Esophagus muscularis mucosa (tissue), 4 donors: ENCODE results near the gene TMEM8B. TPM values are rescaled to one million over a fixed set of nuclear protein-coding genes. Genes with fewer than 3 reads are reported as not detected.

Source experiments
- DNase-seq: peaks from one replicate; pipeline ENCODE4 v3.0.0-alpha.2; 2017; ENCODE audit errors: extremely low spot score
- H3K27ac ChIP-seq, 4 donors: fragments of 200-600 bp; sonication (generic); replicated peaks in 1 of 4; 1 replicate in 3 of 4; 2 replicates in 1 of 4; pipeline ENCODE4 v1.5.1; 2016 to 2019; ENCODE audit warnings: mild to moderate bottlenecking in 1 of 4
- H3K27me3 ChIP-seq, 4 donors: fragments of 200-600 bp; sonication (generic); one replicate each; pipeline versions ENCODE4 v1.5.1 to v1.6.0; 2016 to 2019
- H3K36me3 ChIP-seq, 4 donors: fragments of 200-600 bp; sonication (generic); one replicate each; pipeline ENCODE4 v1.5.1; 2016 to 2019
- H3K4me1 ChIP-seq, 4 donors: fragments of 200-600 bp; sonication (generic); one replicate each; pipeline ENCODE4 v1.5.1; 2016 to 2019
- H3K4me3 ChIP-seq, 4 donors: fragments of 200-600 bp; sonication (generic); 1 replicate in 2 of 4; 2 replicates in 2 of 4; pipeline ENCODE4 v1.5.1; 2016 to 2019; ENCODE audit warnings: mild to moderate bottlenecking in 4 of 4, moderate library complexity in 1 of 4
- H3K9me3 ChIP-seq, 4 donors: fragments of 200-600 bp; sonication (generic); 1 replicate in 3 of 4; 2 replicates in 1 of 4; pipeline ENCODE4 v1.5.1; 2016 to 2019
- EP300 ChIP-seq: sonication (generic); formaldehyde crosslinking; IDR thresholded peaks from one replicate; pipeline ENCODE4 v1.6.1; 2017; ENCODE audit warnings: antibody characterized with exemption
- POLR2A ChIP-seq: fragments of 450-650 bp; IDR thresholded peaks from one replicate; pipeline ENCODE4 v1.6.1; 2017; ENCODE audit warnings: antibody characterized with exemption, moderate library complexity, mild to moderate bottlenecking, low read depth
- POLR2AphosphoS5 ChIP-seq, 2 donors: sonication (generic); formaldehyde crosslinking; IDR thresholded peaks; one replicate each; pipeline ENCODE4 v1.6.1; 2017; ENCODE audit warnings: antibody characterized with exemption in 2 of 2
- WGBS: methylation state at CpG from one replicate; pipeline ENCODE4 v1.1.5; 2018; 5-methylcytosine and 5-hydroxymethylcytosine counted together
- intact Hi-C: fragments of 100-400 bp; cut with DNase I; formaldehyde crosslinking; loops from one replicate; pipeline ENCODE4 v1.15.1; 2023
- total RNA-seq, 4 donors: library from RNA; depleted of rRNA; stranded (reverse); fragments of >200 nt; gene quantifications; one replicate each; pipeline versions ENCODE4 v1.1.0 to v1.2.1, GENCODE V29; 2016
- TF ChIP-seq, protein P1 (sequence below), 3 experiments: fragments of 200-600 bp in 2 of 3; fragments of 450-650 bp in 1 of 3; sonication (generic) in 2 of 3; IDR thresholded peaks; one replicate each; pipeline ENCODE4 v1.5.1; 2017 to 2019; ENCODE audit warnings: antibody characterized with exemption in 3 of 3, mild to moderate bottlenecking in 2 of 3, moderate library complexity in 1 of 3

The TMEM8B gene
- total RNA-seq, 4 donors from 2014 or later, result 10.0 to 27.0 (median 20.3) TPM

DNA sequence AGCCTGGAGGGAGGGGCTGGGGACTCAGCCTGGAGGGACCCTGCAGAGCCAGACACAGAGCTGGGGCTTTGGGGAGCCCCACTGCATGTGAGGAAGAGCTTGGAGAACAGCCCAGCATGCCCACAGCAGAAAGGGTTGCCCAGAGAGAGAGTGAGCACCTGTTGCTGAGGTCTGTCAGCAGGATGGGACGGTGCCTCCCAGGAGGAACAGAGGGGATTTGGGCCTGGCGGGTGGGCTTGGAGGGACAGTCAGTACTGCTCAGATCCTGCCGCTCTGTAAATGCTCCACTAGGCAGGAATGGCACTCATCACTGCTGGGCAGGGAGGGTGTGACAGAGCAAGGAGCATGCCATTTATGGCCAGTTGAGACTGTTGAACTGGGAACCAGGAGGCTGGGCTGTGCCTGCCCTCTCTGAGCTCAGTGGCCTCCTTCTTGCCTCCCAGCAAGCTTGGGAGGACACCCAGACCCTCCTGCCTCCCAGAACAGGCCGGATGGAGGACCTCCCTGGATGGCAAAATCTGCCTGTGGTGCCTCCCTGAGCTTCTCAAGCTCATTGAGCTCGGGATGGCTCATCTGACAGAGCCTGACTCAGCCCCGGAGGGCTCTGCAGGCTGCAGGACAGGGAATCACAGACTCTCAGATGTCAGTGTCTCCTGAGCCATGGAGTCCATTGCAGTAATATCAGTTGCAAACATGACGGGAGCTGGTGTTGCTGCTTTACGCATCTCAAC lies 76.2 kb downstream of the TMEM8B start:
- Histone ChIP-seq H3K9me3 (no peaks in the 10 kb centered on the region), H3K27ac (peak overlapping the region; percentile 91 to 97 (median 93)), H3K4me1 (peaks cover 69 to 76% (median 71%) of the 10 kb centered on the region in 4 donors), H3K4me3 (peak overlapping the region in 3 of 4 donors; percentile 46 to 60 (median 49)), H3K27me3 (no peaks in the 10 kb centered on the region), H3K36me3 (no peaks in the 10 kb centered on the region)
- intact Hi-C loops, result no loop called here
- TF ChIP-seq POLR2A, result no peak
- TF ChIP-seq POLR2AphosphoS5 (IDR thresholded peaks at IDR 0.05), result no peak
- no peak for TF ChIP-seq EP300
- TF ChIP-seq, protein P1, sequence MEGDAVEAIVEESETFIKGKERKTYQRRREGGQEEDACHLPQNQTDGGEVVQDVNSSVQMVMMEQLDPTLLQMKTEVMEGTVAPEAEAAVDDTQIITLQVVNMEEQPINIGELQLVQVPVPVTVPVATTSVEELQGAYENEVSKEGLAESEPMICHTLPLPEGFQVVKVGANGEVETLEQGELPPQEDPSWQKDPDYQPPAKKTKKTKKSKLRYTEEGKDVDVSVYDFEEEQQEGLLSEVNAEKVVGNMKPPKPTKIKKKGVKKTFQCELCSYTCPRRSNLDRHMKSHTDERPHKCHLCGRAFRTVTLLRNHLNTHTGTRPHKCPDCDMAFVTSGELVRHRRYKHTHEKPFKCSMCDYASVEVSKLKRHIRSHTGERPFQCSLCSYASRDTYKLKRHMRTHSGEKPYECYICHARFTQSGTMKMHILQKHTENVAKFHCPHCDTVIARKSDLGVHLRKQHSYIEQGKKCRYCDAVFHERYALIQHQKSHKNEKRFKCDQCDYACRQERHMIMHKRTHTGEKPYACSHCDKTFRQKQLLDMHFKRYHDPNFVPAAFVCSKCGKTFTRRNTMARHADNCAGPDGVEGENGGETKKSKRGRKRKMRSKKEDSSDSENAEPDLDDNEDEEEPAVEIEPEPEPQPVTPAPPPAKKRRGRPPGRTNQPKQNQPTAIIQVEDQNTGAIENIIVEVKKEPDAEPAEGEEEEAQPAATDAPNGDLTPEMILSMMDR (IDR thresholded peaks at IDR 0.05), result no peak
- DNase-seq, result no peak
- 67% methylated on average over 5 of the region's 8 CpGs for WGBS

DNA sequence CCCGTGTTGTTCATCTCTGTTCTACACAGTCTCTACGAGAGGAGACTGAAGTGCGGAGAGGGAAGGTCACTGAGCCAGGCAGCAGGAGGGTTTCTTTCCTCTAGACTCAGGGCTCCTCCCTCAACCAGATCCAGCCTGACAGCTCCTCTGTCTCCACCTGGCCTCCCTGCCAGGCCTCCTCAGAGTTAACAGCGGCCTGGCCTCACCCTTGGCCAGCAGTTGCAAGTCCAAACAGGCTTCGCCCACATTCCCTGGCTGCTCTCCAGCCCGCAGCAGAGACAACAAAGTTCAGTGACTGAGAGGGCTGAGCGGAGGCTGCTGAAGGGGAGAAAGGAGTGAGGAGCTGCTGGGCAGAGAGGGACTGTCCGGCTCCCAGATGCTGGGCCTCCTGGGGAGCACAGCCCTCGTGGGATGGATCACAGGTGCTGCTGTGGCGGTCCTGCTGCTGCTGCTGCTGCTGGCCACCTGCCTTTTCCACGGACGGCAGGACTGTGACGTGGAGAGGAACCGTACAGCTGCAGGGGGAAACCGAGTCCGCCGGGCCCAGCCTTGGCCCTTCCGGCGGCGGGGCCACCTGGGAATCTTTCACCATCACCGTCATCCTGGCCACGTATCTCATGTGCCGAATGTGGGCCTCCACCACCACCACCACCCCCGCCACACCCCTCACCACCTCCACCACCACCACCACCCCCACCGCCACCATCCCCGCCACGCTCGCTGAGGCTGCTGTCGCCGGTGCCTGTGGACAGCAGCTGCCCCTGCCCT lies 77.1 kb downstream of the TMEM8B start, which contains the start of gene HRCT1:
HRCT1 (plus strand) TSS at position 291 of the 768 bp plus-strand sequence; CDS start at position 377, 86 bp downstream.
- peak within 1 kb of the TSS; percentile 91 to 97 (median 93) for H3K27ac ChIP-seq
- H3K36me3 ChIP-seq, result no peaks in the 10 kb centered on the region
- H3K4me3 ChIP-seq, result peak within 1 kb of the TSS; percentile 43 to 60 (median 48)
- H3K4me1 ChIP-seq, result peaks cover 78 to 85% (median 80%) of the 10 kb centered on the region in 4 donors
- H3K27me3 ChIP-seq, result no peaks in the 10 kb centered on the region
- TF ChIP-seq, protein P1 (IDR thresholded peaks at IDR 0.05), result no peak
- TF ChIP-seq POLR2A, result peak; percentile 5
- peak; percentile 92 to 93 for TF ChIP-seq POLR2AphosphoS5 (IDR thresholded peaks at IDR 0.05)
- no peak for TF ChIP-seq EP300
- intact Hi-C loops, result no loop called here
- no peak for DNase-seq
- 30% methylated on average over 16 of the region's 30 CpGs for WGBS
- H3K9me3 ChIP-seq, result no peaks in the 10 kb centered on the region

DNA sequence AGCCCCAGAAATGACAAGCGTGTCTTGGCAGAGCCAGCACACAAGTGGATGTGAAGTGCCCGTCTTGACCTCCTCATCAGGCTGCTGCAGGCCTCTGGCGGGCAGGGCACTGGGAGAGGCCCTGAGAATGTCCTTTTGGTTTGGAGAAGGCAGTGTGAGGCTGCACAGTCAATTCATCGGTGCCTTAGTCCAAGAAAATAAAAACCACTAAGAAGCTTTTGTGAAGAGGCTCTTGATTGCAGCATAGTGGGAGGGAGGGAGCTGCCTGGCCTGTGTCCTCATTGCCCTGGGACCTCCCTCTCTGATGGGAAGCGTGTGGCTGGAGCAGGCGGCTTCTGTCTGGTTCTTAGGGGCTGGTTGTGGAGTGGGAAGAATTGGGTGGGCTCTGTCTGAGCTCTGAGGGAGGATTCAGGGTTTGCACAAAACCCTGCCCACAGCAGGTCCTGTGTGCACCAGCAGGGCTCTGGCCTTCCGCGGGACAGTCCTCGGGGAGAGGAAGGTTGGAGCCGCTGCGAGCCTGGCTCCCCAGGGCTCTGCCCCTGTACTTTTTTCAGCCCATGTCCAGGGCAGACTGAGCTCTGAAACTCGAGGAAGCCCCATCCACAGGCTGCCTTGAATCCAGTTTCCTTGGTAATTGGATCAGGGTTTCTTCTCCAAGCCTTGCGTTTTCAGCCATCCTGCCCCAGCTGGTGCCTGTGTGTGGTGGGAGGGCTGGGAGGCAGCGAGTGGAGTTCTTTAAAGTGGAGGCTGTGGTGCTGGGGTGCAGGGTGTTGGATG lies 78.1 kb downstream of the TMEM8B start:
- peaks cover 78 to 93% (median 84%) of the 10 kb centered on the region in 4 donors for H3K4me1 ChIP-seq
- H3K36me3 ChIP-seq, result no peaks in the 10 kb centered on the region
- H3K27me3 ChIP-seq, result no peaks in the 10 kb centered on the region
- intact Hi-C loops, result no loop called here
- no peaks in the 10 kb centered on the region for H3K9me3 ChIP-seq
- H3K4me3 ChIP-seq, result peak overlapping the region; percentile 43 to 60 (median 48)
- H3K27ac ChIP-seq, result peak overlapping the region; percentile 91 to 97 (median 93)
- TF ChIP-seq, protein P1 (IDR thresholded peaks at IDR 0.05), result no peak
- TF ChIP-seq EP300, result no peak
- TF ChIP-seq POLR2A, result no peak
- TF ChIP-seq POLR2AphosphoS5 (IDR thresholded peaks at IDR 0.05), result peak; percentile 68 to 84
- no peak for DNase-seq
- WGBS, result 31% methylated on average over 7 of the region's 14 CpGs

DNA sequence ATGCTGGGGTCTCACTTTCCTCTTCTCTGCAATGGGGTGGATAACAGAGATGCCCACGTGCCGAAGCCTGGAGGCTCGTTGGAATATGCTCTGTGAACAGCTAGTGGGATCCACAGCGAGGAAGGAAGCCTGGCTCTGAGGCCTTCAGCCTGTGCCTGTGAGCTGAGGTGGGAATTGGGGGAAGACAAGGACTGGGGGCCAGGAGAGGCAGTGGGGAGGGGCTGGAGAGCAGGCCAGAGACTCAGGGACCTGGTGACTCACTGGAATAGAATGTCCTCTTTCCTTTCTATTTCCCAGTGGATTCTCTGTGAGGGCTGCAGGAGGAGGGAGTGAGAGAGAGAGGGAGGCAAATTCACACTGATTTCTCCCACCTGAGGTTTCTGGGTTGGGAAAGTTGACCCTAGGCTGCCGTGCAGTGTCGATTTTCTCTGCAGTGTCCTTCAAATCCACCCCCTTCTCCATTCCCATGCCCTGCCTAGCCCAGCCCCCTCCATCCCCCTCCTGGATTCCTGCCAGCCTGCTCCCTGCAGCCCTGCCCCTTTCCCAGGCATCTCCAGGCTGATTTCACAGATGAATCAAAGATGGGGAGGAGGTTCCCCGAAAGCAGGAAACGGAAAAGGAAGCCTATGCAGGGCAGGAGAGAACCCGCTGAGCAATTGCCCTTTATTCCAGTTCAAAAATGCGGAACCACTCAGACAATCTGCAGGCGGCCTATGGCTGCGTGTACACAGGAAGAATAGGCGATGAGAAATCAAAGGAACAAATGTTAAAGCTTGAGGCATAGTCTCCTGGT lies 78.9 kb downstream of the TMEM8B start:
- H3K4me1 ChIP-seq, result peaks cover 78 to 90% (median 84%) of the 10 kb centered on the region in 4 donors
- H3K27me3 ChIP-seq, result no peaks in the 10 kb centered on the region
- no peak for TF ChIP-seq POLR2A
- peak; percentile 73 to 87 for TF ChIP-seq POLR2AphosphoS5 (IDR thresholded peaks at IDR 0.05)
- peak overlapping the region; percentile 43 to 60 (median 48) for H3K4me3 ChIP-seq
- no peaks in the 10 kb centered on the region for H3K36me3 ChIP-seq
- H3K27ac ChIP-seq, result peak overlapping the region; percentile 91 to 97 (median 93)
- WGBS, result 22% methylated on average over 13 of the region's 13 CpGs
- H3K9me3 ChIP-seq, result no peaks in the 10 kb centered on the region
- DNase-seq, result no peak
- intact Hi-C loops, result no loop called here
